Spleen (tissue), 11 donors: ENCODE measurements around the gene SLC7A11. TPM values are rescaled to one million over a fixed set of nuclear protein-coding genes. Genes with fewer than 3 reads are reported as not detected.
A peak's percentile ranks its signal among the peaks of the same experiment; 100 is the strongest.

Experiments used
- DNase-seq: peaks from one replicate; pipeline ENCODE4 v3.0.0-alpha.2; 2020
- H3K27ac ChIP-seq, 8 donors: fragments of 200-600 bp; sonication (generic) in 7 of 8; 1 replicate in 4 of 8; 2 replicates in 4 of 8; pipeline versions ENCODE4 v1.5.0 to v1.8.0; 2016 to 2021; ENCODE audit warnings: inconsistent platforms in 4 of 8, mild to moderate bottlenecking in 4 of 8, moderate library complexity in 1 of 8
- H3K27me3 ChIP-seq, 7 donors: fragments of 200-600 bp; sonication (generic) in 6 of 7; replicated peaks in 1 of 7; 1 replicate in 4 of 7; 2 replicates in 3 of 7; pipeline versions ENCODE4 v1.5.0 to v1.8.0; 2016 to 2021; ENCODE audit warnings: inconsistent platforms in 3 of 7, mild to moderate bottlenecking in 1 of 7
- H3K36me3 ChIP-seq, 6 donors: fragments of 200-600 bp; sonication (generic) in 5 of 6; 1 replicate in 4 of 6; 2 replicates in 2 of 6; pipeline versions ENCODE4 v1.5.0 to v1.8.0; 2016 to 2021; ENCODE audit warnings: inconsistent platforms in 2 of 6
- H3K4me1 ChIP-seq, 6 donors: fragments of 200-600 bp; sonication (generic) in 5 of 6; 1 replicate in 3 of 6; 2 replicates in 3 of 6; pipeline versions ENCODE4 v1.5.0 to v1.8.0; 2016 to 2021; ENCODE audit warnings: inconsistent platforms in 3 of 6
- H3K4me3 ChIP-seq, 8 donors: fragments of 200-600 bp; sonication (generic) in 7 of 8; 1 replicate in 4 of 8; 2 replicates in 4 of 8; pipeline versions ENCODE4 v1.5.0 to v1.8.0; 2016 to 2021; ENCODE audit warnings: inconsistent platforms in 4 of 8, mild to moderate bottlenecking in 4 of 8, moderate library complexity in 2 of 8
- H3K9me3 ChIP-seq, 8 donors: fragments of 200-600 bp; sonication (generic) in 7 of 8; 1 replicate in 4 of 8; 2 replicates in 4 of 8; pipeline versions ENCODE4 v1.5.0 to v1.8.0; 2016 to 2021; ENCODE audit warnings: inconsistent platforms in 4 of 8
- CTCF ChIP-seq, 11 experiments: fragments of 200-600 bp in 7 of 11; fragments of 450-650 bp in 4 of 11; sonication (generic) in 4 of 11; IDR thresholded peaks in 8 of 11; conservative IDR thresholded peaks in 3 of 11; 1 replicate in 7 of 11; 2 replicates in 4 of 11; pipeline versions ENCODE4 v1.4.0 to v1.8.0; 2016 to 2021; ENCODE audit warnings: antibody characterized with exemption in 11 of 11, inconsistent platforms in 4 of 11, mild to moderate bottlenecking in 1 of 11
- POLR2A ChIP-seq, 3 donors: fragments of 450-650 bp; IDR thresholded peaks; one replicate each; pipeline ENCODE4 v1.5.1; 2017; ENCODE audit warnings: antibody characterized with exemption in 3 of 3, mild to moderate bottlenecking in 1 of 3
- POLR2AphosphoS5 ChIP-seq, 3 donors: sonication (generic); formaldehyde crosslinking; IDR thresholded peaks; one replicate each; pipeline ENCODE4 v1.5.1; 2017; ENCODE audit warnings: antibody characterized with exemption in 3 of 3
- WGBS, 5 donors: extraction: QIAGEN DNeasy Blood & Tissue Kit in 3 of 5; methylation state at CpG; one replicate each; pipeline versions ENCODE4 v1.1.5 to v1.1.7; 2013 to 2018; 5-methylcytosine and 5-hydroxymethylcytosine counted together
- intact Hi-C: fragments of 100-400 bp; cut with DNase I; formaldehyde crosslinking; loops from one replicate; pipeline ENCODE4 v1.15.0; 2023; ENCODE audit warnings: low total_unique reads
- polyA plus RNA-seq, 3 donors: library from polyadenylated mRNA; stranded (reverse); fragments of 200-250 nt; gene quantifications; one replicate each; pipeline ENCODE4 v1.2.1, GENCODE V29; 2013
- total RNA-seq, 7 donors: library from RNA; depleted of rRNA in 3 of 7; stranded (reverse); fragments of >200 nt in 3 of 7; fragmentation: NEBNext Ultra II Directional in 4 of 7; extraction: Animal tissue kit (Norgen Biotek cat#: 25700) in 4 of 7; gene quantifications; one replicate each; pipeline versions ENCODE4 v1.1.0 to v1.2.1, GENCODE V29; 2016 to 2021
- donor health status: healthy with polysubstance abuse.
- donor health status: DM: no; HTN: no; CAD: no; lungs with moderate emphysema.
- donor health status: DM: no; HTN: no; CAD: no.
- donor health status: Bipolar disorder and iron deficiency.
- donor health status: healthy.
- donor health status: DM: no; HTN: no; CAD: no.
- donor health status: DM: yes; HTN: yes; CAD: no.

SLC7A11 gene
- total and polyA plus RNA-seq, 10 donors, result 0.13 to 2.1 (median 0.52) TPM

- H3K27ac ChIP-seq, result no peak overlapping the region
- H3K4me1 ChIP-seq, result peaks cover 0 to 13% (median 2%) of the 10 kb centered on the region in 6 donors
- no peak for DNase-seq
- H3K27me3 ChIP-seq, result no peaks in the 10 kb centered on the region
- WGBS, 5 donors, result 74 to 92% (median 88%) methylated on average over 1 of the region's 1 CpG
- TF ChIP-seq CTCF (IDR thresholded peaks at IDR 0.05 in 8 of 11, conservative IDR thresholded peaks at IDR 0.05 in 3 of 11) (no peak), POLR2A (IDR thresholded peaks at IDR 0.05) (no peak), POLR2AphosphoS5 (IDR thresholded peaks at IDR 0.05) (no peak)
- intact Hi-C loops, result no loop called here
- no peaks in the 10 kb centered on the region for H3K9me3 ChIP-seq
- H3K36me3 ChIP-seq, result no peaks in the 10 kb centered on the region
- no peak overlapping the region for H3K4me3 ChIP-seq
Measured at GRCh38 chr4:138184886-138185285, 57.3 kb downstream of the SLC7A11 start.

DNA sequence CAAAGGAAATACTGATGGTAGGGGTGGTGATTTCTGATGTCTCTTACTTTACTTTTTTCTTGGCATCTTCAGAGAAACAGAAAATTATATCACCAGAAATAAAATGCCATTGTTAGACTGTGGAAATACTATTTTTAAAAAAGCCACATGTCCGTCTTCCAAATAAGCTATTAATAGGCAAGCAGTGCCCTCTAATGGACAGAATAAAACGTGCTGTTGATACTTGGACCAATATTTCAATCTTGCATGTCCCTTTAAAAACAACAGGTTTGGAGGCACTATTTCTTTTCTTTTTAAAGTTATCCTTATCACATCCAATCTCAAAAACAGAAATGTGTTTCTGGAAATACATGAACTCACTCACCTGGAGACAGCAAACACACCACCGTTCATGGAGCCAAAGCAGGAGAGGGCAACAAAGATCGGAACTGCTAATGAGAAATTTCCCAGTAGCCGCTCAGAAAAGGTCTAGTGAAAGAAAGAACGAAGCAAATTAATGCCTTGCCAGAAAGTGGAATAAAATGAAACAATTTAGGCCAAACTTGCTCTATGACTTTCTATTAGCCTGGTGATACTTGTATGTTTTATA lies 59.2 kb downstream of the SLC7A11 start:
- Histone ChIP-seq H3K27me3 (no peaks in the 10 kb centered on the region), H3K27ac (no peak overlapping the region), H3K36me3 (no peaks in the 10 kb centered on the region), H3K9me3 (no peaks in the 10 kb centered on the region), H3K4me3 (no peak overlapping the region), H3K4me1 (peaks cover 0 to 8% (median 0%) of the 10 kb centered on the region in 6 donors)
- DNase-seq, result no peak
- TF ChIP-seq POLR2A (IDR thresholded peaks at IDR 0.05) (no peak), CTCF (IDR thresholded peaks at IDR 0.05 in 8 of 11, conservative IDR thresholded peaks at IDR 0.05 in 3 of 11) (peak in 10 of 11 experiments; percentile 18 to 67 (median 51))
- 53 to 60% (median 55%) methylated on average over 6 of the region's 6 CpGs for WGBS, 5 donors
- intact Hi-C loops, result no loop called here

DNA sequence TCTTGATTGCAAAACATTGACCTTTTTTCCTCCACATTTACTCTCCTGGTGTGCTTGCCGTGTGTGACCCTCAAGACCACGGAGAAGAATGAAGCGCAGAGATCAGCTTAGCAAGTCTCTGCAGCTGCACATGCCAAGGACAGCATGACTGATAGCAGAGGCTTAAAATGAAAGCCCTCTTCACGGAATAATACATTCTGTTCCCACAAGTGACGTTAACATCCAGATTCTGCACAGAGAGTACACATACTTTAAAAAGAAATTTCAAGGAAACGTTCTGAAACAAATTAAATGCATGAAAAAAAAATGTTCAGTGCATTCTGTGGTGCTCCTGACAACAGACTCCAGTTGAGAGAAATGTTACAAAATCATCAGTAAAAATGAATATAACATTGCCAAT lies 60.9 kb downstream of the SLC7A11 start:
- H3K4me3 ChIP-seq, result no peak overlapping the region
- no peaks in the 10 kb centered on the region for H3K27me3 ChIP-seq
- H3K4me1 ChIP-seq, result peaks cover 0 to 8% (median 0%) of the 10 kb centered on the region in 6 donors
- peak overlapping the region in 4 of 8 donors; percentile 31 to 63 (median 42) for H3K27ac ChIP-seq
- TF ChIP-seq POLR2AphosphoS5 (IDR thresholded peaks at IDR 0.05) (peak in 1 of 3 donors; percentile 48), POLR2A (IDR thresholded peaks at IDR 0.05) (no peak)
- DNase-seq, result no peak
- no peaks in the 10 kb centered on the region for H3K36me3 ChIP-seq
- whole genome bisulfite sequencing, 5 donors, result 50 to 68% (median 58%) methylated on average over 6 of the region's 6 CpGs
- no peaks in the 10 kb centered on the region for H3K9me3 ChIP-seq
- intact Hi-C loops, result no loop called here

DNA sequence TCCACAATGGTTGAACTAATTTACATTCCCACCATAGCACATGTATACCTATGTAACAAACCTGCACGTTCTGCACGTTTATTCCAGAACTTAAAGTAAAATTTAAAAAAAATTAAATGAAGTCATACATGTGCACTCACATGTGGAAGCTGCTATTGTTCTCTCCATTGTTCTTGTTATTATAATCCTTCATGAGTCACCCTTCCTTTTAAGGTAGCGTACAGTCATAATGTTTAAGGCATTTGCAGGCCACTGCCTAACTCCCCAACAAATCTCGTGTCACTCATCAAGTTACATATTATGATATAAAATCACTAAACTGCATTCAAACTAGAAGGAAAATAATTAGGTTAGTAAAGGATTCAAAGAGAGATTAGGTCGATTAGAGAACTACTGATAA lies 63.6 kb downstream of the SLC7A11 start:
- WGBS, 5 donors, result 77 to 89% (median 82%) methylated on average over 5 of the region's 5 CpGs
- intact Hi-C loops, result no loop called here

More for the DNA sequence above, 63.6 kb downstream of the SLC7A11 start:
- no peaks in the 10 kb centered on the region for H3K36me3 ChIP-seq
- no peaks in the 10 kb centered on the region for H3K9me3 ChIP-seq
- no peaks in the 10 kb centered on the region for H3K27me3 ChIP-seq
- no peak overlapping the region for H3K27ac ChIP-seq
- H3K4me1 ChIP-seq, result peaks cover 0 to 8% (median 0%) of the 10 kb centered on the region in 6 donors
- TF ChIP-seq CTCF (IDR thresholded peaks at IDR 0.05 in 8 of 11, conservative IDR thresholded peaks at IDR 0.05 in 3 of 11) (no peak), POLR2A (IDR thresholded peaks at IDR 0.05) (no peak), POLR2AphosphoS5 (IDR thresholded peaks at IDR 0.05) (no peak)
- no peak overlapping the region for H3K4me3 ChIP-seq
- DNase-seq, result no peak
